ENCODE results near the gene MYLK.

Gene MYLK

DNA sequence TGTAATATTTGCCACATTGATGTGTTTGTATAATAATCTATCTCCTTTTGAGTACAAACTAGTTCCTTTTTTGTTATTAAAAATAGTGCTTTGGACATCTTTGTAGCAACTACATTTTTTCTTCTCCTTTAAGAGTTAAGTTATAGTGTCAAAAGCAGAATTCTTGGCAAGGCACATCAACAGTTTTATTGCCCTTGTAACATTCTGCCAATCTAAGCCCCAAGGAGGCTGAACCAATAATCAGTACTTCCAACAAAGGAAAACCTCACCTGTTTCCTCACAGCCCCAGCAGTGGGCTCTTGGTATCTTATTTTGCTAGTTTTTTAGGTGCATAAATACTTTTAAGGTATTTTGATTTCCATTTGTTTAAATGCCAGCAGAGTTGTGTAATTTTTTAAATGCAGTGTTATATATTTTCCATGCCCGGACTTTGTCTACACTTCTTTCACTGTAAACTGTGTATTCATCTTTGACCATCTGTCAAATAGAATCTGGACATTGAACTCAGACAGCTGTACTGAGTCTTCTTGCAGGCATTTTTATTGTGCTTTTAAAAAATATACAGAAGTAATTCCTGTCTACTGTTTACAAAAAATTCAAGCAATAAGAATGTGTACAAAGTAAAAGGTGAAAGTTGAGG lies 101.0 kb downstream of the MYLK start:
- Histone ChIP-seq H3K27me3 (no peaks in the 10 kb centered on the region), H3K27ac (no peak overlapping the region), H3K4me3 (ENCODE audit: low read depth in 1 of 2, low read length in 1 of 2) (no peak overlapping the region), H3K4me1 (ENCODE audit: control insufficient read depth in 1 of 2, insufficient read depth in 1 of 2, low read depth in 1 of 2, low read length in 1 of 2) (no peaks in the 10 kb centered on the region), H3K36me3 (no peaks in the 10 kb centered on the region), H3K9me3 (no peaks in the 10 kb centered on the region)
- TF ChIP-seq, protein P1, sequence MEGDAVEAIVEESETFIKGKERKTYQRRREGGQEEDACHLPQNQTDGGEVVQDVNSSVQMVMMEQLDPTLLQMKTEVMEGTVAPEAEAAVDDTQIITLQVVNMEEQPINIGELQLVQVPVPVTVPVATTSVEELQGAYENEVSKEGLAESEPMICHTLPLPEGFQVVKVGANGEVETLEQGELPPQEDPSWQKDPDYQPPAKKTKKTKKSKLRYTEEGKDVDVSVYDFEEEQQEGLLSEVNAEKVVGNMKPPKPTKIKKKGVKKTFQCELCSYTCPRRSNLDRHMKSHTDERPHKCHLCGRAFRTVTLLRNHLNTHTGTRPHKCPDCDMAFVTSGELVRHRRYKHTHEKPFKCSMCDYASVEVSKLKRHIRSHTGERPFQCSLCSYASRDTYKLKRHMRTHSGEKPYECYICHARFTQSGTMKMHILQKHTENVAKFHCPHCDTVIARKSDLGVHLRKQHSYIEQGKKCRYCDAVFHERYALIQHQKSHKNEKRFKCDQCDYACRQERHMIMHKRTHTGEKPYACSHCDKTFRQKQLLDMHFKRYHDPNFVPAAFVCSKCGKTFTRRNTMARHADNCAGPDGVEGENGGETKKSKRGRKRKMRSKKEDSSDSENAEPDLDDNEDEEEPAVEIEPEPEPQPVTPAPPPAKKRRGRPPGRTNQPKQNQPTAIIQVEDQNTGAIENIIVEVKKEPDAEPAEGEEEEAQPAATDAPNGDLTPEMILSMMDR (IDR thresholded peaks at IDR 0.05) = no peak

DNA sequence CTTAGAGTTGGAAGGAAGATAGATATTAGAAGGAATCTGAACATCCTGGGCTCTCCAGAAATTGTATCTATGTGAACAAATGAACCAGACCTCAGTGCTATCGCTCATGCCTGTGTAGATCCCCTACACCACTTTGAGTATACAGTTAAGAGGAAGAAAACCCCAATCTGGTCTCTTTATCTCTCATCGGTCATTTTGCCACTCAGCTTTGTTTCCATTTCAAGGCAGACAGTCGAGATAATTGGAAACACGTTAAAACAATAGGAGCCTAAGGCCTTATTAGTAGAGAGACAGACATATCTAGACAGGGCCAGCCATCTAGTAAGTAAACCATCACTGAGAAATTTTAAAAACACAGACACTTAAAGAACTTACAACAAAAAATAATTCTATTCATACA lies 101.6 kb downstream of the MYLK start:
- Histone ChIP-seq H3K4me3 (ENCODE audit: low read depth in 1 of 2, low read length in 1 of 2) (no peak overlapping the region), H3K27ac (no peak overlapping the region), H3K27me3 (no peaks in the 10 kb centered on the region), H3K4me1 (ENCODE audit: control insufficient read depth in 1 of 2, insufficient read depth in 1 of 2, low read depth in 1 of 2, low read length in 1 of 2) (no peaks in the 10 kb centered on the region), H3K9me3 (no peaks in the 10 kb centered on the region), H3K36me3 (no peaks in the 10 kb centered on the region)
- TF ChIP-seq, protein P1 (IDR thresholded peaks at IDR 0.05) = no peak

DNA sequence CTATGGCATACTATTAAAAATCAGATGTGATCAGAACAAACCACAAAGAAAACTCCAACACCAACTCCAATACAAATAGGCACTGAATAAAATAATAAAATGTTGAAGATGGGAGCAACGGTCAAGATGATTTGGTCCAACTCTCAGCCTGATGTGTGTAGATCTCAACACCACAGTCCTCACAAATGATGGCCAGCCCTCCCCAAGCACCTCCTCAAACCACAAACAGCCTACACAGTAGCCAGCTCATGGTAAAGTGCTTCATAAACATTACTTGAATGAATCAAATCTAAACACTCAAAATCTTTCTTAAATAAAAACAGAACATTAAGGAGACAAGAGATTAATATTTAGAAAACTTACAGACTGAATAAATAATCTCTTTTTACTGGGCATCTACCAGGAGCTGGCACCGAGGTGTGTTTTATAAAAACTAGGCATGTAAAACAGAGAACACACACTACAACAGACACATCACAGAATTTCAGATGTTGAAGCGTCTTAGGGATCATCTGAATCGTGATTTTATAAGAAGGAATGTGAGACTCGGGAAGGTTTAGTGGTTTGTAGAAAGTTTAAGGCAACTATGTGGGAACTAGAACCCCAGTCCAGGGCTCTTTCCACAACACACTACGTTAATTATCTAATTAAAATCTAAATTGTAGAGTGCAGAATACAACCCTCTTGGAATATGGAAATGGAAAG lies 102.4 kb downstream of the MYLK start:
- Histone ChIP-seq H3K27me3 (no peaks in the 10 kb centered on the region), H3K4me1 (ENCODE audit: control insufficient read depth in 1 of 2, insufficient read depth in 1 of 2, low read depth in 1 of 2, low read length in 1 of 2) (no peaks in the 10 kb centered on the region), H3K27ac (no peak overlapping the region), H3K4me3 (ENCODE audit: low read depth in 1 of 2, low read length in 1 of 2) (no peak overlapping the region), H3K36me3 (no peaks in the 10 kb centered on the region), H3K9me3 (no peaks in the 10 kb centered on the region)
- TF ChIP-seq, protein P1 (IDR thresholded peaks at IDR 0.05) = no peak

DNA sequence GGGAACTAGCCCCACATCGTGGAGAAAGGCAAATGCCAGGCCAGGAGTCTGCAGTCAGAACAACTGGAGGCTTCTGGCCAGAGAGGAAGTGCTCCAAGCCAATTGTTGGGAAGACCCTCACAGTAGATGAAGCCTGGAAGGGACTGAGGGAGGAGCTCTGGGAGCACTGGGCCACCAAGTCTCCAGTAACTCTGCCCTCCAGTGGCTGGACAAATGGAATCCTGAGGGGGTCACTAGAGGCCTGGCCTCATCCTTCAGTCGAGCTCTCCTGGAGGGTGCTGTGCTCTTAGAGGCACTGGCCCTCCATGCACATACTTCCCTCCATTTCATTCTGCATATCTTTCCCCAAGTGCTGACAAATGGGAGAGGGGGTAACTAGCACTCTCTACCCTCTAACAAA lies 103.0 kb downstream of the MYLK start:
- no peaks in the 10 kb centered on the region for H3K27me3 ChIP-seq
- H3K36me3 ChIP-seq = no peaks in the 10 kb centered on the region
- no peaks in the 10 kb centered on the region for H3K4me1 ChIP-seq (ENCODE audit: control insufficient read depth in 1 of 2, insufficient read depth in 1 of 2, low read depth in 1 of 2, low read length in 1 of 2)
- no peak overlapping the region for H3K27ac ChIP-seq
- no peaks in the 10 kb centered on the region for H3K9me3 ChIP-seq
- no peak overlapping the region for H3K4me3 ChIP-seq (ENCODE audit: low read depth in 1 of 2, low read length in 1 of 2)
- TF ChIP-seq, protein P1 (IDR thresholded peaks at IDR 0.05) = no peak

DNA sequence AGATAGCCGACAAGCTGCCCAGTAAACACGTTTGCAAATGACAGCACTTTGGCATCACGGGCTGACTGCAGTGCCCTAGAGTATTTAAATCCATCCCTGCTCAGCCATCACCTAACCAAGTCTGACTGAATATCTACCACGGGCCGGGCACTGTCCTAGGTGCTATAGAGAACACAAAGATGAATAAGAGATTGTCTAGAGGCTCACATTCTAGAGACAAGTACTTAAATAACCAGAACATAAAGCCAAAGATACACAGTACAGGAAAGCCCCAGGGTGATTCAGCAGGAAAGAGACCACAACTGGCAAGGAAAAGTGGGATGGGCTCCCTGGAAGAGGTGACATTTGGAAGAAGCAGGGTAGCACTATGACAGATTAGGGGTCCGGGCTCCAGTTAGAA lies 103.5 kb downstream of the MYLK start:
- TF ChIP-seq, protein P1 (IDR thresholded peaks at IDR 0.05) = no peak
- Histone ChIP-seq H3K27me3 (no peaks in the 10 kb centered on the region), H3K4me1 (ENCODE audit: control insufficient read depth in 1 of 2, insufficient read depth in 1 of 2, low read depth in 1 of 2, low read length in 1 of 2) (no peaks in the 10 kb centered on the region), H3K36me3 (no peaks in the 10 kb centered on the region), H3K9me3 (no peaks in the 10 kb centered on the region), H3K4me3 (ENCODE audit: low read depth in 1 of 2, low read length in 1 of 2) (no peak overlapping the region), H3K27ac (no peak overlapping the region)
